Progenitor cell of endocrine pancreas (in vitro differentiated cells): Measurements from ENCODE around the gene SNRPE. TPM values are rescaled to one million over a fixed set of nuclear protein-coding genes. Genes with fewer than 3 reads are reported as not detected.

Experiments
- DNase-seq: peaks from one replicate; pipeline ENCODE4 v3.0.0; 2021; ENCODE audit warnings: low spot score; ENCODE audit not compliant: unreplicated experiment
- H3K27ac Mint-ChIP-seq: 2 replicates; pipeline ENCODE4 v1.8.0; 2021; ENCODE audit warnings: mild to moderate bottlenecking, moderate library complexity, mixed read lengths
- H3K27me3 Mint-ChIP-seq: 2 replicates; pipeline ENCODE4 v1.8.0; 2021; ENCODE audit warnings: mixed read lengths
- H3K36me3 Mint-ChIP-seq: 2 replicates; pipeline ENCODE4 v1.8.0; 2022; ENCODE audit warnings: mixed read lengths; ENCODE audit not compliant: insufficient read depth
- H3K4me1 Mint-ChIP-seq: 2 replicates; pipeline ENCODE4 v1.8.0; 2021; ENCODE audit warnings: low read depth, mixed read lengths
- H3K4me3 Mint-ChIP-seq: 2 replicates; pipeline ENCODE4 v1.8.0; 2021; ENCODE audit warnings: low read depth, mild to moderate bottlenecking, moderate library complexity, mixed read lengths
- H3K9me3 Mint-ChIP-seq: 2 replicates; pipeline ENCODE4 v1.8.0; 2021; ENCODE audit warnings: low read depth, mixed read lengths
- total RNA-seq: library from RNA; stranded (reverse); gene quantifications from 2 replicates; pipeline ENCODE4 v1.2.1, GENCODE V29; 2021
- TF ChIP-seq, protein P1 (sequence below): fragments of 200-600 bp; sonication (generic); IDR thresholded peaks from one replicate; pipeline ENCODE4 v1.5.0; 2021; ENCODE audit warnings: antibody characterized with exemption, mild to moderate bottlenecking; ENCODE audit not compliant: unreplicated experiment

Gene SNRPE
- total RNA-seq, 1 donor from 2014 or later = 240 TPM

DNA sequence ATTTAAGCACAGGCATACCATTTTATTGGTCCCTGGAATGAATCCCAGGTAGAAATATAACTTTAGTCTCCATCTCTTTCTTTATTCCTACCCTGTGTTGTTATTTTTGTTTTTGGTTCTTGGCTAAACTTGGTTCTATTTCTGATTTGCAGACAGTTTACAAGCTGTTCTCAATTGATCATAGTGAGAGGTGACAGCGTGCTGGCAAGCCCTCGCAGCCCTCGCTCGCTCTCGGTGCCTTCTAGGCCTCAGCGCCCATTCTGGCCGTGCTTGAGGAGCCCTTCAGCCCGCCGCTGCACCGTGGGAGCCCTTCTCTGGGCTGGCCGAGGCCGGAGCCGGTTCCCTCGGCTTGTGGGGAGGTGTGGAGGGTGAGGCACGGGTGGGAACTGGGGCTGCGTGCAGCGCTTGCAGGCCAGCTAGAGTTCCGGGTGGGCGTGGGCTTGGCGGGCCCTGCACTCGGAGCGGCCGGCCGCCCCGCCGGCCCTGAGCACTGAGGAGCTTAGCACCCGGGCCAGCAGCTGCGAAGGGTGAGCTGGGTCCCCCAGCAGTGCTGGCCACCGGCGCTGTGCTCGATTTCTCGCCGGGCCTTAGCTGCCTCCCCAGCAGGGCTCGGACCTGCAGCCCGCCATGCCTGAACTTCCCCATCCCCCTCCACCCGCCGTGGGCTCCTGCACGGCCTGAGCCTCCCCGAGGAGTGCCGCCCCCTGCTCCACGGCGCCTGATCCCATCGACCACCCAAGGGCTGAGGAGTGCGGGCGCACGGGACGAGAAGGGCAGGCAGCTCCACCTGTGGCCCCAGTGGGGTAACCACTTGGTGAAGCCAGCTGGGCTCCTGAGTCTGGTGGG is 38.7 kb downstream of the SNRPE start:
- Mint-ChIP-seq H3K27ac (no peak overlapping the region), H3K36me3 (peaks cover 6% of the 10 kb centered on the region), H3K9me3 (peaks cover 8% of the 10 kb centered on the region), H3K27me3 (no peaks in the 10 kb centered on the region), H3K4me1 (peaks cover 18% of the 10 kb centered on the region), H3K4me3 (no peak overlapping the region)
- DNase-seq = no peak
- TF ChIP-seq, protein P1, sequence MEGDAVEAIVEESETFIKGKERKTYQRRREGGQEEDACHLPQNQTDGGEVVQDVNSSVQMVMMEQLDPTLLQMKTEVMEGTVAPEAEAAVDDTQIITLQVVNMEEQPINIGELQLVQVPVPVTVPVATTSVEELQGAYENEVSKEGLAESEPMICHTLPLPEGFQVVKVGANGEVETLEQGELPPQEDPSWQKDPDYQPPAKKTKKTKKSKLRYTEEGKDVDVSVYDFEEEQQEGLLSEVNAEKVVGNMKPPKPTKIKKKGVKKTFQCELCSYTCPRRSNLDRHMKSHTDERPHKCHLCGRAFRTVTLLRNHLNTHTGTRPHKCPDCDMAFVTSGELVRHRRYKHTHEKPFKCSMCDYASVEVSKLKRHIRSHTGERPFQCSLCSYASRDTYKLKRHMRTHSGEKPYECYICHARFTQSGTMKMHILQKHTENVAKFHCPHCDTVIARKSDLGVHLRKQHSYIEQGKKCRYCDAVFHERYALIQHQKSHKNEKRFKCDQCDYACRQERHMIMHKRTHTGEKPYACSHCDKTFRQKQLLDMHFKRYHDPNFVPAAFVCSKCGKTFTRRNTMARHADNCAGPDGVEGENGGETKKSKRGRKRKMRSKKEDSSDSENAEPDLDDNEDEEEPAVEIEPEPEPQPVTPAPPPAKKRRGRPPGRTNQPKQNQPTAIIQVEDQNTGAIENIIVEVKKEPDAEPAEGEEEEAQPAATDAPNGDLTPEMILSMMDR = no peak

DNA sequence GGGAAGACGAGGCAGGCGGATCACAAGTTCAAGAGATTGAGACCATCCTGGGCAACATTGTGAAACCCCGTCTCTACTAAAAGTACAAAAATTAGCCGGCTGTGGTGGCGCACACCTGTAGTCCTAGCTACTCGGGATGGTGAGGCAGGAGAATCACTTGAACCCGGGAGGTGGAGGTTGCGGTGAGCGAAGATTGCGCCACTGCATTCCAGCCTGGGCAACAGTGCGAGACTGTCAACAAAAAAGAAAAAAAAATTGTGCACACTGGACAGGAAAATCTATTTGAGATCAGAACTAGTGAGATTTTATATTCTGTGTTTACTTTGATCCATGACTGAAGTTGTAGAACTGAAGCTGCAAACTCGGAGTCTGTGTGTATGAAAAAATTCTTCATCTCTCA is 40.2 kb downstream of the SNRPE start:
- no peaks in the 10 kb centered on the region for H3K27me3 Mint-ChIP-seq
- TF ChIP-seq, protein P1 = no peak
- no peak for DNase-seq
- H3K27ac Mint-ChIP-seq = no peak overlapping the region
- H3K4me1 Mint-ChIP-seq = peaks cover 18% of the 10 kb centered on the region
- no peak overlapping the region for H3K4me3 Mint-ChIP-seq
- H3K36me3 Mint-ChIP-seq = peaks cover 3% of the 10 kb centered on the region
- peaks cover 4% of the 10 kb centered on the region for H3K9me3 Mint-ChIP-seq

DNA sequence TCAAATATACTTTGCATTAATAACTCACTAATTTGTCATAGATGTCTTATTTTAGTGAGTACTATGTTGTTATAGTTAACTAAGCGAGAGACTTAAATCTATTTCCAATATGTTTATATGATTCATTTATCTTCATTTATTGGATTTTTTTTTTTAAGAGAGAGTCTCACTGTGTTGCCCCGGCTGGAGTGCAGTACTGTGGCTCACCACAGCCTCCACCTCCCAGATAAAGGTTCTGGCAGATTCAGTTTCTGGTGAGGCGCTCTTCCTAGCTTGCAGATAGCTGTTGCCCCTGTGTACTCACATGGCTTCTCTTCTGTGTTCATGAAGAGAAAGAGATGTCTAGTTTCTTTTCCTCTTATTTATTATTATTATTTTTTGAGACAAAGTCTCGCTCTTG is 43.9 kb downstream of the SNRPE start:
- Mint-ChIP-seq H3K4me3 (no peak overlapping the region), H3K9me3 (peaks cover 4% of the 10 kb centered on the region), H3K27me3 (no peaks in the 10 kb centered on the region), H3K4me1 (no peaks in the 10 kb centered on the region), H3K36me3 (peaks cover 3% of the 10 kb centered on the region), H3K27ac (no peak overlapping the region)
- DNase-seq = no peak
- TF ChIP-seq, protein P1 = no peak

DNA sequence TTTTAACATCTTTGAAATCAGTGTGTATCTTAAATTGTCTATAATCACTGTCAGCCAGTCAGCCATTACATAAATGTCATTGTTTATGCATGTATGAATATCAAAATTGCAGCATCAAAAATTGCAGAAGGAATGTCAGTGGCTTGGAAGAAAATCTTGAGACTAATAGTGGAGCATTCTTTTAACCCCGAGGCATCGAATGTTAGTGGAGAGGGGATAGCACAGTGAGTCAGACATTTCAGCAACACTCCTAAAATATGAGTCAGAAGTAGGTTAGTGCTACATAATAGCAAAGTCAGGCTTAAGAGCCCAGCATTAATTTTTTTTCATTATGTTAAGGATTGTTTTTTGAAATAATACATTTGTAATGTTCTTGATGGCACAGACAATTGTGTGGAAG is 45.5 kb downstream of the SNRPE start:
- Mint-ChIP-seq H3K4me3 (no peak overlapping the region), H3K4me1 (no peaks in the 10 kb centered on the region), H3K9me3 (no peaks in the 10 kb centered on the region), H3K27ac (no peak overlapping the region), H3K27me3 (no peaks in the 10 kb centered on the region), H3K36me3 (peaks cover under 1% of the 10 kb centered on the region)
- TF ChIP-seq, protein P1 = no peak
- DNase-seq = no peak

DNA sequence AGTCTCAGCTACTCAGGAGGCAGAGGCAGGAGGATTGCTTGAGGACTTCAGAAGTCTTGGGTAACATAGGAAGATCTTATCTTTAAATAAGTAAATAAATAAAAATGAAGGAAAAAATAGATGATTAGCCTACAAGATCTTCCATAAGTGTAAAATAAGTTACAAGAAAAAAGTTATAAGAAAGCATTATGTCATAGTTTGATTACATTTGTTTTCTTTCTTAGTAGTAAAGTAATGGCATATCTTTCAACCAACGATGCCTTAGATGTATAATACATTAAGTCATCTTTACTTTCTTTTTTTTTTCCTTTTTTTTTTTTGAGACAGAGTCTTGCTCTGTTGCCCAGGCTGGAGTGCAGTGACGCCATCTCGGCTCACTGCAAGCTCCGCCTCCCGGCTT is 46.5 kb downstream of the SNRPE start:
- DNase-seq = no peak
- H3K9me3 Mint-ChIP-seq = no peaks in the 10 kb centered on the region
- H3K27ac Mint-ChIP-seq = no peak overlapping the region
- no peaks in the 10 kb centered on the region for H3K27me3 Mint-ChIP-seq
- no peaks in the 10 kb centered on the region for H3K4me1 Mint-ChIP-seq
- TF ChIP-seq, protein P1 = no peak
- no peaks in the 10 kb centered on the region for H3K36me3 Mint-ChIP-seq
- no peak overlapping the region for H3K4me3 Mint-ChIP-seq
